Measurements from ENCODE around the gene SPAG4. TPM values are rescaled to one million over a fixed set of nuclear protein-coding genes. Genes with fewer than 3 reads are reported as not detected.
A peak's percentile ranks its signal among the peaks of the same experiment; 100 is the strongest.

Gene SPAG4
- total RNA-seq, 1 experiment from 2014 or later = 0.67 TPM

DNA sequence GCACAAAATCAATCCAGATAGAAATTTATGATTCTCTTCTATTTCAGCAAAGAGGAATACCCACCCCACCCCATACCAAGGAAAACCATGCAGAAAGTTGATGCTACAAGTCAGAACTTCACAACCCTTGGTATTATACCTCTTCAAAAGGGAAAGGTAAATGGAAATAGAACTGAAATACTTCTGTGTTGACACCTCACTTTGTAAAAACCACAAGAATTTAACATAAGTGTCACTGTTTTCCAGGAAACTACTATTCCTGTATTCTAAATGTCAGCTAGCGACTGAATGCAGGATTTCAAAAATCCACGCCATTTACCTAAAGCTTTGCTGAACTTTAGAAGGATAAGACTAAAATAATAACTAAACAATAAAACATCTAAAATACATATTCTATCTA is 45.4 kb downstream of the SPAG4 start:
- Histone ChIP-seq H3K4me1 (ENCODE audit: insufficient read depth, low read length, poor library complexity, severe bottlenecking) (peaks cover 29% of the 10 kb centered on the region), H3K4me3 (ENCODE audit: low read depth, low read length, poor library complexity, severe bottlenecking) (peak overlapping the region; percentile 69), H3K9me3 (ENCODE audit: low read depth, low read length, poor library complexity, severe bottlenecking) (no peaks in the 10 kb centered on the region), H3K27me3 (replicated peaks; ENCODE audit: insufficient read depth, low read depth, low read length, poor library complexity) (no peaks in the 10 kb centered on the region), H3K27ac (ENCODE audit: low read depth, low read length, poor library complexity, severe bottlenecking) (no peak overlapping the region), H3K36me3 (ENCODE audit: insufficient read depth, low read length, poor library complexity, severe bottlenecking) (peaks cover 8% of the 10 kb centered on the region)
- intact Hi-C loops (cut with micrococcal nuclease; ENCODE audit: unreplicated experiment) = no loop called here
- DNase-seq (ENCODE audit: low spot score) = no peak
- TF ChIP-seq, protein P1, sequence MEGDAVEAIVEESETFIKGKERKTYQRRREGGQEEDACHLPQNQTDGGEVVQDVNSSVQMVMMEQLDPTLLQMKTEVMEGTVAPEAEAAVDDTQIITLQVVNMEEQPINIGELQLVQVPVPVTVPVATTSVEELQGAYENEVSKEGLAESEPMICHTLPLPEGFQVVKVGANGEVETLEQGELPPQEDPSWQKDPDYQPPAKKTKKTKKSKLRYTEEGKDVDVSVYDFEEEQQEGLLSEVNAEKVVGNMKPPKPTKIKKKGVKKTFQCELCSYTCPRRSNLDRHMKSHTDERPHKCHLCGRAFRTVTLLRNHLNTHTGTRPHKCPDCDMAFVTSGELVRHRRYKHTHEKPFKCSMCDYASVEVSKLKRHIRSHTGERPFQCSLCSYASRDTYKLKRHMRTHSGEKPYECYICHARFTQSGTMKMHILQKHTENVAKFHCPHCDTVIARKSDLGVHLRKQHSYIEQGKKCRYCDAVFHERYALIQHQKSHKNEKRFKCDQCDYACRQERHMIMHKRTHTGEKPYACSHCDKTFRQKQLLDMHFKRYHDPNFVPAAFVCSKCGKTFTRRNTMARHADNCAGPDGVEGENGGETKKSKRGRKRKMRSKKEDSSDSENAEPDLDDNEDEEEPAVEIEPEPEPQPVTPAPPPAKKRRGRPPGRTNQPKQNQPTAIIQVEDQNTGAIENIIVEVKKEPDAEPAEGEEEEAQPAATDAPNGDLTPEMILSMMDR (conservative IDR thresholded peaks at IDR 0.05; ENCODE audit: low read depth, low read length) = no peak
- TF ChIP-seq EZH2 (IDR thresholded peaks at IDR 0.05; ENCODE audit: borderline replicate concordance, low read depth, low read length, poor library complexity, severe bottlenecking) = no peak
- ChIA-PET POLR2A (ENCODE audit: low non-redundant PET) (interaction anchor here (0.6 kb wide), 1 partner anchor 108 kb away, joined by 3 read pairs; no protein-coding TSS in a partner anchor), CTCF (no interaction called here)
- BruUV-seq (replicated peaks) = no TSS peak

DNA sequence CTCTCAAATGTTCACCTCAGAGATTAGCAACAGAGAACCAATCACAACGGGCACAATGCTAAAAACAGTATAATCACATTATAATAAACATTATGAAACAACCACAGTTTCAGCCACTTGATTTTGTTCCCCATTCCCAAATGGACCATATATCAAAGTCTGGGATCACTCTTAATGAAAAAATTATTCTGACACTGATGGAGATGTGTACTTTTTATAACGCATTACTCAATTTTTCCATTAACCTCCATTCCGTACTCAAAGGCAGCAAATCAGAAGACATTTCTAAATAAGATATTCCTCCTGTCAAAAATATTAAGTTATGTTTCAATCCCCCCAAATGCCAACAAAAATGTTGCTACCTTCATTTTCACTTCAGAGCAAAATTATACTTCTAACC is 46.3 kb downstream of the SPAG4 start:
- intact Hi-C loops (cut with micrococcal nuclease; ENCODE audit: unreplicated experiment) = no loop called here
- CTCF ChIA-PET = no interaction called here

DNA sequence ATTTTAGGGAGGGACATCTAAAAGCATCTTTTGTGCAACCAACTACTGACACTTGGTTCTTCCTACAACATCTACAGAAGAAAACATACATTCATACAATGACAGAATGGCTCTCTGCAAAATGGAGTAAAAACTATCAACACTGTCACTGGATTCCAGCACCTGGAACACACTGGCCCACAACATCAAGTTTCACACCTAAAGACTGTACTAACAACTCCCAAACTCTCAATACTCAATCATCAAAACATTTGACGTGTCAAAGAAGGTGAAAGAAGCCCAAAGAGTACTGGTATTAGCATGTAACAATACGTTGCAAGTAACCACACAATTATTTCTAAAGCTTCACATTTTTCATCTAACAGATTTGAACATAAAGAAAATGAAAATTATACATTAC is 46.9 kb downstream of the SPAG4 start:
- H3K4me1 ChIP-seq (ENCODE audit: insufficient read depth, low read length, poor library complexity, severe bottlenecking) = peaks cover 22% of the 10 kb centered on the region
- ChIA-PET CTCF (no interaction called here), POLR2A (ENCODE audit: low non-redundant PET) (no interaction called here)
- no peaks in the 10 kb centered on the region for H3K9me3 ChIP-seq (ENCODE audit: low read depth, low read length, poor library complexity, severe bottlenecking)
- peak overlapping the region; percentile 69 for H3K4me3 ChIP-seq (ENCODE audit: low read depth, low read length, poor library complexity, severe bottlenecking)
- no TSS peak for BruUV-seq (replicated peaks)
- no peak for DNase-seq (ENCODE audit: low spot score)
- H3K36me3 ChIP-seq (ENCODE audit: insufficient read depth, low read length, poor library complexity, severe bottlenecking) = no peaks in the 10 kb centered on the region
- H3K27me3 ChIP-seq (replicated peaks; ENCODE audit: insufficient read depth, low read depth, low read length, poor library complexity) = no peaks in the 10 kb centered on the region
- TF ChIP-seq EZH2 (IDR thresholded peaks at IDR 0.05; ENCODE audit: borderline replicate concordance, low read depth, low read length, poor library complexity, severe bottlenecking) = no peak
- TF ChIP-seq, protein P1 (conservative IDR thresholded peaks at IDR 0.05; ENCODE audit: low read depth, low read length) = no peak
- no peak overlapping the region for H3K27ac ChIP-seq (ENCODE audit: low read depth, low read length, poor library complexity, severe bottlenecking)
- intact Hi-C loops (cut with micrococcal nuclease; ENCODE audit: unreplicated experiment) = no loop called here

More for the DNA sequence above, 46.3 kb downstream of the SPAG4 start:
- Histone ChIP-seq H3K27me3 (replicated peaks; ENCODE audit: insufficient read depth, low read depth, low read length, poor library complexity) (no peaks in the 10 kb centered on the region), H3K4me1 (ENCODE audit: insufficient read depth, low read length, poor library complexity, severe bottlenecking) (peaks cover 28% of the 10 kb centered on the region), H3K4me3 (ENCODE audit: low read depth, low read length, poor library complexity, severe bottlenecking) (peak overlapping the region; percentile 69), H3K27ac (ENCODE audit: low read depth, low read length, poor library complexity, severe bottlenecking) (peak overlapping the region; percentile 38), H3K36me3 (ENCODE audit: insufficient read depth, low read length, poor library complexity, severe bottlenecking) (no peaks in the 10 kb centered on the region), H3K9me3 (ENCODE audit: low read depth, low read length, poor library complexity, severe bottlenecking) (no peaks in the 10 kb centered on the region)
- POLR2A ChIA-PET (ENCODE audit: low non-redundant PET) = no interaction called here
- TF ChIP-seq EZH2 (IDR thresholded peaks at IDR 0.05; ENCODE audit: borderline replicate concordance, low read depth, low read length, poor library complexity, severe bottlenecking) = no peak
- TF ChIP-seq, protein P1 (conservative IDR thresholded peaks at IDR 0.05; ENCODE audit: low read depth, low read length) = no peak
- BruUV-seq (replicated peaks) = no TSS peak
- DNase-seq (ENCODE audit: low spot score) = no peak
